ENCODE data around the gene ABCB8.
A peak's percentile ranks its signal among the peaks of the same experiment; 100 is the strongest.
"Not testable (repeated sequence)": the region's sequence is repeated elsewhere in the genome, so short reads cannot be mapped to it uniquely, and the experiment has no call there.

ABCB8 gene

GRCh38 chr7:151035026-151035717 lies 6.9 kb downstream of the ABCB8 start:
- DNase-seq (ENCODE audit: low spot score) = no peak

GRCh38 chr7:151035902-151036301 lies 7.7 kb downstream of the ABCB8 start:
- no peak for DNase-seq (ENCODE audit: low spot score)

DNA sequence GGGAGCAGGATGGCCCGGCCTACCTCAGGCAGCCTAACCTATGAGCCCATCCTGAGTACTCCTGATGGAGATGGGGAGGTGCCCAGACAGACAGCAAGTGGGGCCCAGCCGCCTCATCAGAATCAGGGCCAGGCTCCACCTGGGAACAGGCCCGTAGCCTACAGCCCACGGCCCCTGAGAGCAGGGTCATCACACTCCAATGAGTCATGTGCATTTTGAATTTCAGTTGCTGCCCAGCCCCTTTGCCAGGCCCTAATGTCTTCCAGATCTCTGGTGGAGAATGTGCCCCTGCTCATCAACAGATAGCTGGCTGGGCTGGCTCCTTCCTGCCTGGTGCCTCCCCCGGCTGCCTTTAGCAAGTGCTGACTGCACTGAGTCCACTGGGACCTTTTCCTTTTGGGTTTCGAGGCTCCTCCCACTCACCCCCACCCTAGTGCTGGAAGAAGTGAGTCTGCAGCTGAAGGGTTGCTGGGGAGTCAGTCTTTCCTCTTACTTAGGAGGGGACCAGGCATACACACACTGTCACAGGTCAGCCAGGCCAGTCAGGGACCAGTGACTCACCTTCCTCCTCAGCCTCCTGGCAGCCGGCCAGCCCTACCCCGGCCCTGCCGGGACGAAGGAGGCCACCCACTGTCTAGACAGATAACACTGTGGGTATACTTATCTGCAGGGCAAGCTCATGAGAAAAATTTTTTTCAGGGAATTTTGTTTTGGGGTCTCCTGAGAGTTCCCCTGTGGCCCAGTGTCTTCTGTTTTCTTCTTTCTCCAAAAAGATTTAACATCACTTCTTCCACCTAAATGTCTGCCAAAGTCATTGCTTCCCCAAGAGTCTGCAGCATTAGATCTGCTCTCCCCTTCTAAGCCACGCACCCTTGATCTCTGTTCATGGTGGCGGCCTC lies 10.9 kb downstream of the ABCB8 start:
- no peak for DNase-seq (ENCODE audit: low spot score)

DNA sequence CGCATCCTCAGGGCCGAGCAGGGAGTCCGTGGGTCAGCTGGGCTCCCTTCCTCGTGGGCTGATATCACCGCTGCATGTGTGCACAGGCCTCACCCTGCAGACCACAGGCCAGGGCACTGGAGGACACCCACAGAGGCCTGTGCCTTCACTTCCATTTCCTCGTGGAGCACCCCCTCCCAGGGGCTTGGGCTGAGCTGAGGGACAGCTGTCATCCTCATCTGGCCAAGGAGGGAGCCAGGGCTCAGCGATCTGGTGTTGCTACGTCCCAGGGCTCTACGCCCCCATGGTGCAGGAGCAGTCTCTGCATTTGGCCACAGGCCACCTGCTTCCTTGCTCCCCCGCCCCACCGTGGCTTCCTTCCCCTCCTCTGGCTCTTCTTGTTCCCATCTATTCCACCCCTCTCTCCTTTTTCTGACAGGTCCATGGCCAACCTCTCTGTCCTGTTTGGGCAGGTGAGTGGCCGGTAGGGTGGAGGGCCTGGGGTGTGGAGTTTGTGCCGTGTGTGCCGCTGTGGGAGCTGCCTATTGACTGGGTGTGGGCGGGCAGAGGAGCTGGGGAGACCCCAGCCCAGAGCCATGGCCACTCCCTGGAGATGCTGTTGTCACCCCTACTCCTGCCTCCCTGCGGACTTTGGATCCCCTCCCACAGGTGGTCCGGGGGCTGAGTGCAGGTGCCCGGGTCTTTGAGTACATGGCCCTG lies 11.7 kb downstream of the ABCB8 start:
- no peak for DNase-seq (ENCODE audit: low spot score)

DNA sequence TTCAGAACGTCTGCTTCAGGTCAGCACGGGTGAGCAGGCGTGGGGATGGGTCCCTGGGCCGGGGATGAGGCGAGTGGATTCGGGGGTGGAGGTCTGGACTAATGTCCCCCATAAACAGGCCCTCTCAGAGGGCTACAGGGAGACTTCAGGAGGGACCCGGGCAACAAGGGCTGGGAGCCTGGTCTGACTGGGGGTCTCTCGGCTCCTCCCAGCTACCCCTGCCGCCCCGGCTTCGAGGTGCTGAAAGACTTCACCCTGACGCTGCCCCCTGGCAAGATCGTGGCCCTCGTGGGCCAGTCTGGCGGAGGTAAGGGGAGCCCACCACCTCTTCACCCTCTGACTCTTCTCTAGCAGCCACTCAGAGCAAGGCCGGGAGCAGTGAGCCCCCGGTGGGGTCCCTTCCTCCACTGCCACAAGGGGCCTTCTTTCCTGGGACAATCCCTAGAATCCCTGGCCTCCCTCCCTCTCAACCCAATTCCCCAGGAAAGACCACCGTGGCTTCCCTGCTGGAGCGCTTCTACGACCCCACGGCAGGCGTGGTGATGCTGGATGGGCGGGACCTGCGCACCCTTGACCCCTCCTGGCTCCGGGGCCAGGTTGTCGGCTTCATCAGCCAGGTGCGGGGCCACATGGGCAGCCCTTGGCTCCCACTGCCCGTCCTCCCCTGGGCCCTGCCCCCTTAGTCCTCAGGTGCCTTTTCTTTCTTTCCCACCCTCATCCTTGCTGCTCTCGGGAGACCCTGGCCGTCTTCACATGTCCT lies 12.5 kb downstream of the ABCB8 start:
- DNase-seq (ENCODE audit: low spot score) = no peak

GRCh38 chr7:151043449-151043848 lies 15.2 kb downstream of the ABCB8 start:
- DNase-seq (ENCODE audit: low spot score) = not testable (repeated sequence)

DNA sequence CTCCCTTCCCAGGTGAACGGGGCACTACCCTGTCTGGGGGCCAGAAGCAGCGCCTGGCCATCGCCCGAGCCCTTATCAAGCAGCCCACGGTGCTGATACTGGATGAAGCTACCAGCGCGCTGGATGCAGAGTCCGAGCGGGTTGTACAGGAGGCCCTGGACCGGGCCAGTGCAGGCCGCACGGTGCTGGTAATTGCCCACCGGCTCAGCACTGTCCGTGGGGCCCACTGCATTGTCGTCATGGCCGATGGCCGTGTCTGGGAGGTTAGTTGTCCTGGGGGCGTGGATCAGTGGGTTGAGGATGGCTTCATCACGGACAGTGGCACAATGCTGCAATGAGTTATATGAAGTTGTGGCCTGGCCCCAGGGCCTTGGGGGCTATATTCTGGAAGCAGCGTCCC lies 15.7 kb downstream of the ABCB8 start:
- no peak for DNase-seq (ENCODE audit: low spot score)

DNA sequence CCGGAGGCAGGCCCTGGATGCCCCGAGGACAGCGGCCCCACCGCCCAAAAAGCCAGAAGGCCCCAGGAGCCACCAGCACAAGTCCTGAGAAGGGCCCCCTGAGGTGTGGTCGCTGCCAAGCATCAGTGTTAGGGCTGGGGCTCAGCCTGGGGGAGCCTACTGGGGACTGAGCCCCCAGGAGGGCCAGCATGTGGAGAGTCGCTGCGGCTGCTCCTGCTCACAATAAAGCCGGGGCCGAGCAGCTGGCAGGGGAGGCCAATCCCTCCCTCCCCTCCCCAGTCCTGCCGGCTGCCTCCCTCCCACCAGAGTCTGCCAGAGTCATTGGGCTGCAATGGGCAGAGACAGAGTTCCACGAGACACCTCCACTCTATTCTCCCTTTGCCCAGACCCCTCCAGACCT lies 17.0 kb downstream of the ABCB8 start:
- no peak for DNase-seq (ENCODE audit: low spot score)

- no peak for DNase-seq (ENCODE audit: low spot score)
These were observed 17.7 kb downstream of the ABCB8 start for GRCh38 chr7:151045967-151046366.

GRCh38 chr7:151046603-151047573 lies 18.6 kb downstream of the ABCB8 start:
- DNase-seq (ENCODE audit: low spot score) = no peak

- DNase-seq (ENCODE audit: low spot score) = no peak
These were observed 19.9 kb downstream of the ABCB8 start, which contains the start of gene ASIC3 for GRCh38 chr7:151047976-151048815. Gene ASIC3, plus strand, starts transcription at chr7:151048531. Its CDS starts 355 bp downstream, at chr7:151048886.

- no peak for DNase-seq (ENCODE audit: low spot score)
These were observed 20.7 kb downstream of the ABCB8 start for GRCh38 chr7:151048911-151049463.

- peak; percentile 88 for DNase-seq (ENCODE audit: low spot score)
These were observed 22.9 kb downstream of the ABCB8 start for GRCh38 chr7:151051108-151051507.

- no peak for DNase-seq (ENCODE audit: low spot score)
These were observed 24.8 kb downstream of the ABCB8 start for GRCh38 chr7:151053096-151053495.

DNA sequence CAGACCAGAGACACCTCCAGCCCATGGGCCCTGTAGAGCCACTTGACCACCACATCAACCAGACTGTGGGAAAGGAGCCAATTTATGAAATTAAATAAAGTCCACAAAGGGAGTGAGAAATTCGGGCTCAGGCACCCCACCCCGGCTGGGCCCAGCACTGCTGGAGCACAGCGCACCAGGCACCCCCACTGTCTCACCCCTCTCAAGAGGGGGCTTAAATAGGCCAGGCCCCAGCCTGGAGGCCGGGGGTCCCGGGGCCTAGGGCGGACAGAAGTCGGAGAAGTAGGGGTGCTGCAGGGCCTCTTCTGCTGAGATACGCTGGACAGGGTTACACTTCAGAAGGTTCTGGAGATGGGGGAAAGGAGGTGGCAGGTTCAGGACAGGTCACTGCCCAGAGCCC lies 25.5 kb downstream of the ABCB8 start:
- DNase-seq (ENCODE audit: low spot score) = no peak

DNA sequence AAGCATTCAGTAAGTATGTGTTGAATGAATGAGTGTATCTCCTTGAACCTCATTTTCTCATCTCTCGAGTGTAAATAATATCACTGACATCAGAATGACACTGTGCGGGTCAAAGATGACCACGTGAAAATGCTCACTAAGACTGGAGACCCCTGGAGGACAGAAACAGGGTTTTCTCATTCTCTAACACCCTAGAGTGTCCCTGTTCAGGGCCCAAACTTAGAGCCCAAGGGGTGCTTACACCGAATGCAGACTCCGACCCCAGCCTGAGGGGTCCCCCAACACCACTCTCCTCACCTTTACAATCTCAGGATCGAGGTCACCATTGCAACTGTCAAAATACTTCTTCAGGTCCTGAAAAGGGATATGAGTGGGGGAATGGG lies 28.0 kb downstream of the ABCB8 start:
- DNase-seq (ENCODE audit: low spot score) = no peak

GRCh38 chr7:151056666-151057505 lies 28.6 kb downstream of the ABCB8 start:
- peak; percentile 54 for DNase-seq (ENCODE audit: low spot score)

DNA sequence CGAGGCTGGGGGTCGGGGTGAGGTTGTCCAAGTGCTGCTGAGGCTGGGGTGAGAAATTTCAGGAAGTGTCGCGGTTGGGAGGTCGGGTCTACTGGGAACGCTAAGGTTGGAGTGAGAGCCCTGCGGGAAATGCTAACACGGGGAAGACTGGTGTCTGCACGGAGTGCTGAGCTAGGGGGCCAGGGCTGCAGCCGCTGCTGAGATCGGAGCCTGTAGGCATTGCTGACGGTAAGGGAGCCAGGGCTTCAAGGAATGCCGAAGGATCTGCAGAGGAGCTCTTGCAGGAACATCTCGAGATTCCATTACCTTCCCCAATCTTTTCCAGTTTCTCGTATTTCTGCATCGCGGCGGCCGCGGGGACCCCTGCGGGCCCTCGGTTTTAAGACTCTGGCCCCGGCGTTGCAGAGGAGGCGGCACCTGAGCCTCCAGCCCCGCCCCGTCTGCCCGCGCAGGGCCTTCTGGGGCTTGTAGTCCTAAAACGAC lies 29.3 kb downstream of the ABCB8 start, which contains the start of gene CDK5:
CDK5 (minus strand) TSS at position 392 of the 483 bp plus-strand sequence; CDS start at position 343, 49 bp downstream.
- no peak for DNase-seq (ENCODE audit: low spot score)
